HepG2 (cell line): ENCODE results near the gene RPL35A.

Experiments used
- CBX2 ChIP-seq, 2 experiments: fragments of 200-600 bp in 1 of 2; sonication (generic); formaldehyde crosslinking in 1 of 2; IDR thresholded peaks; 2 replicates each; pipeline versions ENCODE4 v1.7.0 to v1.8.1; 2018 to 2022; ENCODE audit warnings: low read depth in 2 of 2, low read length in 1 of 2, mild to moderate bottlenecking in 1 of 2, missing genetic modification reagents in 1 of 2
- CEBPB ChIP-seq: IDR thresholded peaks from 2 replicates; pipeline ENCODE4 v1.6.1; 2011; ENCODE audit warnings: low read depth, low read length, improper control_type of control experiment, borderline replicate concordance
- HCFC1 ChIP-seq: fragments of 150-350 bp; IDR thresholded peaks from 2 replicates; pipeline ENCODE4 v1.6.1; 2014; ENCODE audit warnings: low read depth, low read length
- NFKB2 ChIP-seq: sonication (generic); formaldehyde crosslinking; IDR thresholded peaks from 2 replicates; pipeline ENCODE4 v1.4.0; 2020; ENCODE audit warnings: missing genetic modification reagents, borderline replicate concordance
- POLR2A ChIP-seq, 2 experiments: IDR thresholded peaks; 2 replicates each; pipeline ENCODE4 v1.6.1; 2011; ENCODE audit warnings: low read depth in 2 of 2, low read length in 2 of 2, mild to moderate bottlenecking in 1 of 2, moderate library complexity in 1 of 2; ENCODE audit not compliant: insufficient read depth in 1 of 2
- RBAK ChIP-seq: sonication (generic); formaldehyde crosslinking; IDR thresholded peaks from 2 replicates; pipeline ENCODE4 v1.5.1; 2020; ENCODE audit warnings: mild to moderate bottlenecking, missing genetic modification reagents
- SIN3B ChIP-seq: fragments of 150-350 bp; IDR thresholded peaks from 2 replicates; pipeline ENCODE4 v1.6.1; 2014; ENCODE audit warnings: low read length
- U2AF2 ChIP-seq: fragments of 200-400 bp; formaldehyde crosslinking; IDR thresholded peaks from 2 replicates; pipeline ENCODE4 v1.6.1; 2017; ENCODE audit warnings: low read depth, mild to moderate bottlenecking, low read length
- XRCC5 ChIP-seq: fragments of 200-400 bp; formaldehyde crosslinking; optimal IDR thresholded peaks from 2 replicates; pipeline ENCODE3; 2017; ENCODE audit warnings: mild to moderate bottlenecking, low read length
- ZNF484 ChIP-seq: sonication (generic); formaldehyde crosslinking; IDR thresholded peaks from 2 replicates; pipeline ENCODE4 v1.5.1; 2020; ENCODE audit warnings: mild to moderate bottlenecking, low read depth, missing genetic modification reagents, borderline replicate concordance
- TF ChIP-seq, protein P1 (sequence below): sonication (generic); formaldehyde crosslinking; IDR thresholded peaks from 2 replicates; pipeline ENCODE4 v1.4.0; 2020; ENCODE audit warnings: missing genetic modification reagents
- TF ChIP-seq, protein P2 (sequence below): sonication (generic); formaldehyde crosslinking; IDR thresholded peaks from 2 replicates; pipeline ENCODE4 v1.5.0; 2020; ENCODE audit warnings: mild to moderate bottlenecking, missing genetic modification reagents, moderate library complexity
- TF ChIP-seq, protein P3 (sequence below), 2 experiments: IDR thresholded peaks; 2 replicates each; pipeline ENCODE4 v1.6.1; 2011 to 2012; ENCODE audit warnings: low read length in 2 of 2, borderline replicate concordance in 1 of 2, low read depth in 1 of 2, mild to moderate bottlenecking in 1 of 2, moderate library complexity in 1 of 2
- TF ChIP-seq, protein P4 (sequence below): sonication (generic); formaldehyde crosslinking; IDR thresholded peaks from 2 replicates; pipeline ENCODE4 v1.4.0; 2020; ENCODE audit warnings: missing genetic modification reagents

DNA sequence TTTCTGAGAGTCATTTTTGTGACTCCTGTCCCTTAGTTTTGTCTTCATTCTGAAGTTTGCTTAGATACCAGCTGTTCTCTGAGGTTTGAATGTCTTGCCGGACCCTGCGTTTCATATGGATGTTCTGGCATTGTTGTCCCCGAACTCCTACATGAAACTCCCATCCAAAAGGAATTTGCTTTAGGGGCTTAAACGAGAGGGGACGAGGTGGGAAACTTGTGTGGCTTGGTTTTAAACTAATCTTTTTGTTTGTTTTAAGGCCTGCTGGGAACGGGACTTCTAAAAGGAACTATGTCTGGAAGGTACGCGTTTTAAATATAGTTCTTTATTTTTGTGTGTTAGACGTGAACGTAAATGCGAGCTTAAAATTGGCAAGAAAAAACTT lies 679 bp downstream of the RPL35A start:
- no peak for TF ChIP-seq CEBPB
- TF ChIP-seq NFKB2 (CRISPR knock-in tag) = no peak
- no peak for TF ChIP-seq SIN3B
- TF ChIP-seq XRCC5 = no peak
- TF ChIP-seq CBX2 (IDR thresholded peaks at IDR 0.05; ENCODE audit: low read depth, low read length) = no peak
- no peak for TF ChIP-seq CBX2 (CRISPR knock-in tag; IDR thresholded peaks at IDR 0.05; ENCODE audit: low read depth)
- no peak for TF ChIP-seq U2AF2
- TF ChIP-seq ZNF484 (CRISPR knock-in tag) = no peak
- TF ChIP-seq, protein P1, sequence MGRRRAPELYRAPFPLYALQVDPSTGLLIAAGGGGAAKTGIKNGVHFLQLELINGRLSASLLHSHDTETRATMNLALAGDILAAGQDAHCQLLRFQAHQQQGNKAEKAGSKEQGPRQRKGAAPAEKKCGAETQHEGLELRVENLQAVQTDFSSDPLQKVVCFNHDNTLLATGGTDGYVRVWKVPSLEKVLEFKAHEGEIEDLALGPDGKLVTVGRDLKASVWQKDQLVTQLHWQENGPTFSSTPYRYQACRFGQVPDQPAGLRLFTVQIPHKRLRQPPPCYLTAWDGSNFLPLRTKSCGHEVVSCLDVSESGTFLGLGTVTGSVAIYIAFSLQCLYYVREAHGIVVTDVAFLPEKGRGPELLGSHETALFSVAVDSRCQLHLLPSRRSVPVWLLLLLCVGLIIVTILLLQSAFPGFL (CRISPR knock-in tag) = no peak
- no peak for TF ChIP-seq RBAK (CRISPR knock-in tag)
- TF ChIP-seq, protein P2, sequence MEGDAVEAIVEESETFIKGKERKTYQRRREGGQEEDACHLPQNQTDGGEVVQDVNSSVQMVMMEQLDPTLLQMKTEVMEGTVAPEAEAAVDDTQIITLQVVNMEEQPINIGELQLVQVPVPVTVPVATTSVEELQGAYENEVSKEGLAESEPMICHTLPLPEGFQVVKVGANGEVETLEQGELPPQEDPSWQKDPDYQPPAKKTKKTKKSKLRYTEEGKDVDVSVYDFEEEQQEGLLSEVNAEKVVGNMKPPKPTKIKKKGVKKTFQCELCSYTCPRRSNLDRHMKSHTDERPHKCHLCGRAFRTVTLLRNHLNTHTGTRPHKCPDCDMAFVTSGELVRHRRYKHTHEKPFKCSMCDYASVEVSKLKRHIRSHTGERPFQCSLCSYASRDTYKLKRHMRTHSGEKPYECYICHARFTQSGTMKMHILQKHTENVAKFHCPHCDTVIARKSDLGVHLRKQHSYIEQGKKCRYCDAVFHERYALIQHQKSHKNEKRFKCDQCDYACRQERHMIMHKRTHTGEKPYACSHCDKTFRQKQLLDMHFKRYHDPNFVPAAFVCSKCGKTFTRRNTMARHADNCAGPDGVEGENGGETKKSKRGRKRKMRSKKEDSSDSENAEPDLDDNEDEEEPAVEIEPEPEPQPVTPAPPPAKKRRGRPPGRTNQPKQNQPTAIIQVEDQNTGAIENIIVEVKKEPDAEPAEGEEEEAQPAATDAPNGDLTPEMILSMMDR = no peak
- TF ChIP-seq POLR2A (IDR thresholded peaks at IDR 0.05; ENCODE audit: insufficient read depth in 1 of 2, low read depth in 2 of 2, low read length in 2 of 2) = no peak
- TF ChIP-seq, protein P3, sequence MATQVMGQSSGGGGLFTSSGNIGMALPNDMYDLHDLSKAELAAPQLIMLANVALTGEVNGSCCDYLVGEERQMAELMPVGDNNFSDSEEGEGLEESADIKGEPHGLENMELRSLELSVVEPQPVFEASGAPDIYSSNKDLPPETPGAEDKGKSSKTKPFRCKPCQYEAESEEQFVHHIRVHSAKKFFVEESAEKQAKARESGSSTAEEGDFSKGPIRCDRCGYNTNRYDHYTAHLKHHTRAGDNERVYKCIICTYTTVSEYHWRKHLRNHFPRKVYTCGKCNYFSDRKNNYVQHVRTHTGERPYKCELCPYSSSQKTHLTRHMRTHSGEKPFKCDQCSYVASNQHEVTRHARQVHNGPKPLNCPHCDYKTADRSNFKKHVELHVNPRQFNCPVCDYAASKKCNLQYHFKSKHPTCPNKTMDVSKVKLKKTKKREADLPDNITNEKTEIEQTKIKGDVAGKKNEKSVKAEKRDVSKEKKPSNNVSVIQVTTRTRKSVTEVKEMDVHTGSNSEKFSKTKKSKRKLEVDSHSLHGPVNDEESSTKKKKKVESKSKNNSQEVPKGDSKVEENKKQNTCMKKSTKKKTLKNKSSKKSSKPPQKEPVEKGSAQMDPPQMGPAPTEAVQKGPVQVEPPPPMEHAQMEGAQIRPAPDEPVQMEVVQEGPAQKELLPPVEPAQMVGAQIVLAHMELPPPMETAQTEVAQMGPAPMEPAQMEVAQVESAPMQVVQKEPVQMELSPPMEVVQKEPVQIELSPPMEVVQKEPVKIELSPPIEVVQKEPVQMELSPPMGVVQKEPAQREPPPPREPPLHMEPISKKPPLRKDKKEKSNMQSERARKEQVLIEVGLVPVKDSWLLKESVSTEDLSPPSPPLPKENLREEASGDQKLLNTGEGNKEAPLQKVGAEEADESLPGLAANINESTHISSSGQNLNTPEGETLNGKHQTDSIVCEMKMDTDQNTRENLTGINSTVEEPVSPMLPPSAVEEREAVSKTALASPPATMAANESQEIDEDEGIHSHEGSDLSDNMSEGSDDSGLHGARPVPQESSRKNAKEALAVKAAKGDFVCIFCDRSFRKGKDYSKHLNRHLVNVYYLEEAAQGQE (IDR thresholded peaks at IDR 0.05; ENCODE audit: borderline replicate concordance in 1 of 2, low read depth in 1 of 2, low read length in 2 of 2) = no peak
- TF ChIP-seq, protein P4, sequence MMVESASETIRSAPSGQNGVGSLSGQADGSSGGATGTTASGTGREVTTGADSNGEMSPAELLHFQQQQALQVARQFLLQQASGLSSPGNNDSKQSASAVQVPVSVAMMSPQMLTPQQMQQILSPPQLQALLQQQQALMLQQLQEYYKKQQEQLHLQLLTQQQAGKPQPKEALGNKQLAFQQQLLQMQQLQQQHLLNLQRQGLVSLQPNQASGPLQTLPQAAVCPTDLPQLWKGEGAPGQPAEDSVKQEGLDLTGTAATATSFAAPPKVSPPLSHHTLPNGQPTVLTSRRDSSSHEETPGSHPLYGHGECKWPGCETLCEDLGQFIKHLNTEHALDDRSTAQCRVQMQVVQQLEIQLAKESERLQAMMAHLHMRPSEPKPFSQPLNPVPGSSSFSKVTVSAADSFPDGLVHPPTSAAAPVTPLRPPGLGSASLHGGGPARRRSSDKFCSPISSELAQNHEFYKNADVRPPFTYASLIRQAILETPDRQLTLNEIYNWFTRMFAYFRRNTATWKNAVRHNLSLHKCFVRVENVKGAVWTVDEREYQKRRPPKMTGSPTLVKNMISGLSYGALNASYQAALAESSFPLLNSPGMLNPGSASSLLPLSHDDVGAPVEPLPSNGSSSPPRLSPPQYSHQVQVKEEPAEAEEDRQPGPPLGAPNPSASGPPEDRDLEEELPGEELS = no peak
- TF ChIP-seq HCFC1 = no peak
